ENCODE measurements around the gene TYW1B.

- TF ChIP-seq CTCF (IDR thresholded peaks at IDR 0.05): no peak
- TF ChIP-seq EZH2 (IDR thresholded peaks at IDR 0.05): no peak
- TF ChIP-seq EZH2phosphoT487 (IDR thresholded peaks at IDR 0.05): no peak
Observed at GRCh38 chr7:72538147-72538546, 289.9 kb downstream of the TYW1B start.
